NCI-H345 (cell line): ENCODE measurements around the gene NRG2.
A peak's percentile ranks its signal among the peaks of the same experiment; 100 is the strongest.

Source experiments
- DNase-seq: peaks from one replicate; lab custom pipeline; 2025; lab: John Stamatoyannopoulos, UW

NRG2 gene

GRCh38 chr5:139880416-139881142, 162.5 kb downstream of the NRG2 start:
- DNase-seq = no peak

- DNase-seq = no peak
Observed at GRCh38 chr5:139878093-139878492, 165.0 kb downstream of the NRG2 start.

- no peak for DNase-seq
Observed at GRCh38 chr5:139877129-139877597, 165.9 kb downstream of the NRG2 start.

- no peak for DNase-seq
Observed at GRCh38 chr5:139875957-139876356, 167.1 kb downstream of the NRG2 start.

GRCh38 chr5:139872851-139873794, 170.0 kb downstream of the NRG2 start:
- DNase-seq = peak; percentile 58

GRCh38 chr5:139872052-139872766, 170.9 kb downstream of the NRG2 start:
- DNase-seq = no peak

GRCh38 chr5:139871614-139872013, 171.5 kb downstream of the NRG2 start:
- no peak for DNase-seq

- no peak for DNase-seq
Observed at GRCh38 chr5:139870677-139871076, 172.4 kb downstream of the NRG2 start.

GRCh38 chr5:139869042-139869790, 173.9 kb downstream of the NRG2 start:
- no peak for DNase-seq

- DNase-seq = no peak
Observed at GRCh38 chr5:139867581-139867980, 175.5 kb downstream of the NRG2 start.

GRCh38 chr5:139867109-139867508, 176.0 kb downstream of the NRG2 start:
- no peak for DNase-seq

GRCh38 chr5:139864716-139865483, 178.2 kb downstream of the NRG2 start:
- DNase-seq = no peak

- peak; percentile 46 for DNase-seq
Observed at GRCh38 chr5:139863855-139864558, 179.1 kb downstream of the NRG2 start.

GRCh38 chr5:139863361-139863760, 179.7 kb downstream of the NRG2 start:
- DNase-seq = no peak

- no peak for DNase-seq
Observed at GRCh38 chr5:139862803-139863202, 180.3 kb downstream of the NRG2 start.

GRCh38 chr5:139862313-139862712, 180.8 kb downstream of the NRG2 start:
- DNase-seq = no peak

GRCh38 chr5:139861889-139862207, 181.3 kb downstream of the NRG2 start:
- DNase-seq = no peak

- no peak for DNase-seq
Observed at GRCh38 chr5:139861021-139861888, 181.8 kb downstream of the NRG2 start.

GRCh38 chr5:139859013-139859412, 184.1 kb downstream of the NRG2 start:
- no peak for DNase-seq
